DMS 273 (cell line): ENCODE results near the gene RIBC2.
A peak's percentile ranks its signal among the peaks of the same experiment; 100 is the strongest.
"Not testable (repeated sequence)": the region's sequence is repeated elsewhere in the genome, so short reads cannot be mapped to it uniquely, and the experiment has no call there.

Experiments used
- DNase-seq: peaks from one replicate; lab custom pipeline; 2025; ENCODE audit not compliant: unreplicated experiment; lab: John Stamatoyannopoulos, UW

RIBC2 gene

DNA sequence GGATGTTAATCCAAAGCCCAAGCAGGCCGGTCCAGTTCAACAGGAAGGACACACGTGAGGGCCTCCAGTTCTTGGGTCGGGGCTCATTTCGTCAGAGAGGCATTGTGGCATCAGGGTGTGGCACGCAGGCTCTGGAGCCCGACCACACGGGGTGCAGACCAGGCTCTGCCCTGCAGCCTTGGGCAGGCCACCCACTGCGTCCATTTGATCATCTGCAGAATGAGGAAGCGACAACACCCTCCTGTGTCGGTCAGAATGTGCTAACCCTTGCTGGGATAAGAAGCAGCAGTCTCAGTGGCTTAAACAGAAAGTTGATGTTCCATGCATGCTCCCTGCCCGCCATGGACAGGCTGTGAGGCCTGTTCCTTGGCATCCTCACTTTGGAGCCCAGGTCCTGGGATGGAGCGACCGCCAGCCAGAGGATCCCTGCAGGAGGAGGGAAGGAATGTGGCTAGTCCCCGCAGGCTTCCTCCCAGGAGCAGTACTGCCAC lies 10.8 kb downstream of the RIBC2 start:
- no peak for DNase-seq

DNA sequence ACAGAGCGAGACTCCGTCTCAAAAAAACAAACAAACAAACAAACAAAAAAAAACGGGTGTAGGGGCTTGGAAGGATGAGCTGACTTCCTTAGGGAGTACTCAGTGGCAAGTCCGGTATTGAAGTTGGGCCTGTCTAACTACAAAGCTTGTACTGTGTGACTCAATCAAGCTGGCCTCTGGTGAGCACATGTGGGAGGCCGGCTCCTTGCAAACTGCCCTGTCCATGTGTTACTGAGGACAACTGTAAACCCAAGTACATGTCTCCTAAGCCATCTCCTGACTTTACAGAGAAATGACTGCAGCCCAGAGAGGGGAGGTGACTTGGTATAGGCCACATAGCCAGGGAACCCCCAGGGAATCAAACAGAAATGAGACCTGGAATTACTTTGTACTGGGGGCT lies 11.6 kb downstream of the RIBC2 start:
- DNase-seq, result no peak

DNA sequence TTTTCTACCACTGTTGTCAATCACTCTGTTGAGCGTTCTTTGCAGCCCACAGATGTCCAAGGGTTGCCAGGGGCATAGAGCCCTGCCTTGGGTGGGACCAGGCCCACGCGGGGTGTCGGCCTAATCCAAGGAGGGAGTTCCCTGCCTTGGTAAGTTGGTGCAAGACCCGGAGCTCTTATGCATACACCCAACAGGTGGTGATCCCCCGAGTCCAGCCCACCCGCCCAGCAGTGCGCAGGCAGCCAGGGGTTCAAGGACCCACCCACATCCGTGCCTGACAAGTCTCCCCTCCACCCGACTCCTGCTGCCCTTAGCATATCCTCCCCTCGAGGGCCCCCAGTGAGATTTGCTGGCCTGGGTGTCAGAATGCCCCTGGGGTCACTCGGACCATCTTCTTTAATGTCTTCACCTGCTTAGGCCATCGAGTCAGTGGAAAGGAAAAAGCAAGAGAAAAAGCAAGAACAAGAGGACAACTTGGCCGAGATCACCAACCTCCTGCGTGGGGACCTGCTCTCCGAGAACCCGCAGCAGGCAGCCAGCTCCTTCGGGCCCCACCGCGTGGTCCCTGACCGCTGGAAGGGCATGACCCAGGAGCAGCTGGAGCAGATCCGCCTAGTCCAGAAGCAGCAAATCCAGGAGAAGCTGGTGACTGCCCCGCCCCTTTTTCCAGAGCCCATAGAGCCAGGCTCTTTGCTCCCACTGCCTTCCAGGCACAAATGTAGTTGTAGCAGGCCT lies 12.2 kb downstream of the RIBC2 start:
- DNase-seq, result no peak

DNA sequence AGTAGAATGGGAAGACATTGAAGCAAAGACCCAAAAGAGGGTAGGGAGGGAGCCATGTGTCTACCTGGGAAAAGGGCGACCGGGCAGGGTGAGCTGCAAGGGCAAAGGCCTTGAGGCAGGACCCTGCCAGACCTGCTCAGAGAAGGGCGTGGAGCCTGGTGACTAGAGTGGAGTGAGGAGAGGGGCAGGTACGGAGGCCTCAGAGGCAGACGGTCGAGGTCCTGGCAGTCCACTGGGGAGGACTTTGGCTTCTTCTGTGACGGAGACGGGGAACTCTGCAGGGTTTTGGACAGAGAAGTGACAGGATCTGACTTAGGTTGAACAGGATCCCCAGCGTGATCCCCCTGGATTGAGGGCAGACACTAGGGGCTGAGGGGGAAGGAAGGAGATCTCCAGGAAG lies 12.9 kb downstream of the RIBC2 start:
- DNase-seq, result no peak

DNA sequence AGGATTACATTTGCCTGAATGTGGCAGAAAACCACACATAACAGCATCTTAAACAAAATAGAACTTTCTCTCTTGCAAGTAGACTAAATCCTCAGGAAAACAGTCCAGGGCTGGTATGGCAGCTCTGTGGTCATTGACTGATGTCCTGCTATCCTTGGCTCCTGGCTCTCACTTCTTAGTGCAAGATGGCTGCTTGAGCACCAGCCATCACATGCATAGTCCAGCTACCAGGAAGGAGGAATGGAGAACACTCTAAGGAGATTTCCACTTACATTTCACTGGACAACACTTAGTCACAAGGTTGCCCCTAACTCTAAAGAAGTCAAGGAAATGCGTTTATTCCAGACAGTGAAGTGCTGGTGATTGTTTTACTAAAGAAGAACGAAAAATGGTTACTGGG lies 13.6 kb downstream of the RIBC2 start:
- DNase-seq, result no peak

DNA sequence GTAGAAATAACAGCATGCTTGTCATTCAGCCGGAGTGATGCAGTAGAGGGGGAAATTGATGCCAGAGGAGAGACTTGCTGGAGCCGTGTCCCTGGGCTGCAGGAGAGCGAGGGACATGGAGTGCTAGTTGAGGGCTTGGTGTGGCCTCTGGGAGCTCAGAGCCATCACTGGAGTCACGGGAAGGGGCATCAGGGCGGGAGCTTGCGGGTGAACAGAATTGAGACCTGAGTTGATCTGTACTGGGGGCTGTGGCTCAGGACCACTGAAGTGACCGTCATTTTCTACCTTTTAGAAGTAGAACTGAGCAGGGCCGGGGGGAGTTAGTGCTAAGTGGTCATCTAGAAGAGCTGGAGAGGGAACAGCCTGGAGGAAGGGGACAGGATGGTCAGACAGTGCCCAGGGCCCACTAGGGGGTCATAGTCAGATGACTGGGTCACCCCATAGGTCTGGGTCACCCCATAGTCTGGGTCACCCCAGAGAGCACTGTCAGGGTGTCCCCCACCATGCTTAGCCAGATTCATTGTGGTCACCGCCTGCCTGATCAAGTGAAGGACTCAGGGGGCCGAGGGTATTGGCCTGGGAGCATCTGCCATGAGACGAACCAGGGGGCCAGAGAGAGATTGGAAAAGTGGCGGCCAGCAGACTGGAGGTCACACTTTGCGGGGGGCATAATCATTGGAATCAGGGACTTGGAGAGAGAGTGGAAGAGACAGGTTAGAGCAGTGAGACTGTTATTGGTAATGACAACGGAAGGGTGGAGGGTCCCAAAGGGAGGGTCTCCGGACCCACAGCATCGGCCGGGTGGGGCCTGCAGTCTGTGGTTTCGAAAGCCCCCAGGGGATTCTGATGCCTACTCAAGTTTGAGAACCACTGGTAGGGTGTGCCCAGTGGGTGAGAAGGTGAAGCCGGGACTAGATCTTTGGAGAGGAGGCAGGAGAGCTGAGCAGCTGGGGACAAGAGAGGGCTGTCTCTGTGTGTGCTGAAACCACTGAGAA lies 15.2 kb downstream of the RIBC2 start:
- DNase-seq, result no peak

DNA sequence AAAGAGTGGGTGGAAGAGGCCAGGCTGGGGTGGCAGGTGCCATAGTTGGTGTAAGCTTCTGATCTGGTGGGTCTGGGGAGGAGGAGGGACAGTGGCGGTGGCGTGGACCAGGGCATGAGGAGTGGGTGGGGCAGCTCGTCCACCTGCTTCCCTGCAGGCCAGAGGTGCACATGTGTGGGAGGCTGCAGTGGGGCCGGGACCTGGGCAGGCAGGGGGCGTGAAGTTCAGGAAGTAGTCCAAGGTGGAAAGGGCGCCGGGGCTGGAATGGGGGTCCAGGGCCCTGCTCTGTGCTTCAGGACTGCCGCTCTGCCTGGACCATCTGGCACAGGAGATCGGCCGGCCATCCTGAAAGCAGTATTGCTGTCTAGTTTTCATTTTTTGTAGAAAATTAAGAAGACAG lies 15.9 kb downstream of the RIBC2 start:
- no peak for DNase-seq

DNA sequence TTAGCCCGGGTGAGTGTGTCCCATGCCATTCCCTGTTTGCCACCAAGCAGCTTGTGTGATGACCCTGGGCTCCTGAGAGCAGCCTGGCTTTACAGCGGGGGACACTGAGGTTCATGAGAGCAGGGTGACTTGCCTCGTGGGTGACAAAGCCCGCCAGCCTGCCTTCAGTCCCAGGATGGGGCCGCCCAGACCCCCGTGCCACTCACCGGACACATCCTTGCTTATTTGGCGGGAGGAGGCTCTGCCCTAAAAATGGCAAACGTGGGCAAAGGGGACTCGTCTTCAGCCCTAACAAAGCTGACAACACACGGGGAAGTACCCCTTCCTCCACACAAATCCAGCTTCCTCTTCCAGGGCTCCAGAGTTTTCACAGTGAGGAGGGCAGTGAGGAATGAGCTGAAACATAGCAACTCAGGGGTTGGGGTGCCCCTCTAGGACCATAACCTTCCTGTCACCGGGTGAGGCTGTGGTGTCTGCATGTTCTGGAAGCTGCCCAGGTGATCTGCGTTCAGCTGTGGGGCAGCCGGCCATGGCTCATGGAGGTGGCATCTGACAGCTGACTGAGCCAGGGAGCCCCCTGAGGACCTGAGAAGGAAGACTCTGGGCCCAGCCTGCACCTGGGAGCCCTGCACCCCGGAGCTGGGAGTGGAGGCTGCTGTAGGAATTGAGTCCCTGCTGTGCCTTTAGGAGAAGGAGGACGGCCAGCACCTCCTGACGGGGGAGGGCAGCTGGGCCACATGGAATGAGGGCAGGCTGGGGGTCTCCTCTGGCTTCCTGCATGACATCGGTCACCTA lies 16.7 kb downstream of the RIBC2 start:
- DNase-seq, result no peak

DNA sequence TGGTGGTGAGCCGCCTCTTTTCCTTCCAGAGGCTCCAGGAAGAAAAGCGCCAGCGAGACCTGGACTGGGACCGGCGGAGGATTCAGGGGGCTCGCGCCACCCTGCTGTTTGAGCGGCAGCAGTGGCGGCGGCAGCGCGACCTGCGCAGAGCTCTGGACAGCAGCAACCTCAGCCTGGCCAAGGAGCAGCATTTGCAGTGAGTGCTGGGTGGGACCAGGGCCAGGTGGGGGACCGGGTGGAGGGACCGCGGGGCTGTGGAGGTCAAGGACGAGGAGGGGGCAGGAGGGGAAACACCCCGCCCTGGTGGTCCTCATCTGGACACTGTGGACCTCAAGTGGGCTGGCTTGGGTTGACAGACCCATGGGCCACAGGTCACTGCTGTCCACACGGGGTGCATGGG lies 17.4 kb downstream of the RIBC2 start:
- no peak for DNase-seq

DNA sequence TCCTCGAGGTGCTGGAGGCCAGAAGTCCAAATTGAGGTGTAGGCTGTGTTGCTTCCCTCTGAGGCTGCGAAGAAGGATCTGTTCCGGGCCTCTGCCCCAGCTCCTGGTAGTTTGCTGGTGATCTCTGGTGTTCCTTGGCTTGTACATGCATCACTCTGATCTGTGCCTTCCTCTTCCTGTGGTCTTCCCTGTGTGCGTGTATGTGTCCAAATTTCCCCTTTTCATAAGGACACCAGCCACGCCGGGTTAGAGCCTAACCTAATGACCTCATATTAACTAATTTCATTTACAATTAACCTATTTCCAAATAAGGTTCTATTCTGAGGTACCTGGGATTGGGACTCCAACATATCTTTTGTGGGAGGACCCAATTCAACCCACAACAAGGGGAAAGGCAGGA lies 21.5 kb downstream of the RIBC2 start:
- DNase-seq, result no peak

DNA sequence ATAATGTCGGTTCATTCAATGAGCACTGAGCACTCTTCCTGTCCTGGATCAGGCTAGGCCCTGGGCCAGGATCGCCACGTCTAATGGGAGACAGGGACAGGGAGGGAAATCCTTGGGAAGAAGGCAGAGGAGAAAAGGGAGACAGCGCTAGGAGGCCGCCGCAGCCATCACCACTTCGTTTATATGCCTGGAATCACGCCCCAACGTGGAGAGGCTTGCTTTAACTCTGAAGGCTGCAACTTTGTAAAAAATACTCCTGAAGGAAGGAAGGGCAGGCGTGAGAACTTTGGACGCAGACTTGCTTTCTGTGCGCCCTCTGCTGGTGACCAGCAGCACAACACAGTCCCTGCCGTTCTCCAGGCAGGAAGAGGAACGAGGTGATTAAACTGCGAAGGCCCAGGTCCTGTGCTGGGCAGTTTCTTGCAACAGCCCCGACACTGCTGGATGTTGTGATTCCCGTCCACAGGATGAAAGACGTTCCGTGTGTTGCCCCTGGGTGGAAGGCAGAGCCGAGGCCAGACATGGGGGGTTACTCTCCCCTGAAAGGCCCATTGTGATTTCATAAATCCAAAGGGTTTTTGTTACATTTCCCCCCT lies 22.1 kb downstream of the RIBC2 start:
- DNase-seq, result peak; percentile 89

DNA sequence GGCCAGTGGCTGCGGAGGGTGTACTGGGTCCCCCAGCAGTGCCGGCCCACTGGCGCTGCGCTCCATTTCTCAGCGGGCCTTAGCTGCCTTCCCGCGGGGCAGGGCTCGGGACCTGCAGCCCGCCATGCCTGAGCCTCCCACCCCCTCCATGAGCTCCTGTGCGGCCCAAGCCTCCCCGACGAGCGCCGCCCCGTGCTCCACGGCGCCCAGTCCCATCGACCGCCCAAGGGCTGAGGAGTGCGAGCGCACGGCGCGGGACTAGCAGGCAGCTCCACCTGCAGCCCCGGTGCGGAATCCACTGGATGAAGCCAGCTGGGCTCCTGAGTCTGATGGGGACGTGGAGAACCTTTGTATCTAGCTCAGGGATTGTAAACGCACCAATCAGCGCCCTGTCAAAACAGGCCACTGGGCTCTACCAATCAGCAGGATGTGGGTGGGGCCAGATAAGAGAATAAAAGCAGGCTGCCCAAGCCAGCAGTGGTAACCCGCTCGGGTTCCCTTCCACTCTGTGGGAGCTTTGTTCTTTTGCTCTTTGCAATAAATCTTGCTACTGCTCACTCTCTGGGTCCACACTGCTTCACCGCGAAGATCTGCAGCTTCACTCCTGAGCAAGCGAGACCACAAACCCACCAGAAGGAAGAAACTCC lies 23.5 kb downstream of the RIBC2 start:
- not testable (repeated sequence) for DNase-seq

DNA sequence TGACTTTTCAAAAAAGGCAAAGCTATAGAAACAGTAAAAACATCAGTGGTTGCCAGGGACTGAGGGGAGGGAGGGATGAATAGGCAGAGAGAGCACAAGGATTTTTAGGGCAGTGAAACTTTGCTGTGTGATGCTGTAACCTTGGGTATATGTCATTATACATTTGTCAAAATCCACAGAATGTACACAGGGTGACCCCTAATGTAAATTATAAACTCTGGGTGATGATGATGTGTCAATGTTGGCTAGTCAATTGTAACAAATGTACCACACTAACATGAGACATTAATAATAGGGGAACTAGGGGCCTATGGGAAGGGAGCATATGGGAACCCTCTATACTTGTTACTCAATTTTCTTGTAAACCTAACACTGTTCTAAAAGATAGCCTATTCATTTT lies 24.8 kb downstream of the RIBC2 start:
- no peak for DNase-seq

DNA sequence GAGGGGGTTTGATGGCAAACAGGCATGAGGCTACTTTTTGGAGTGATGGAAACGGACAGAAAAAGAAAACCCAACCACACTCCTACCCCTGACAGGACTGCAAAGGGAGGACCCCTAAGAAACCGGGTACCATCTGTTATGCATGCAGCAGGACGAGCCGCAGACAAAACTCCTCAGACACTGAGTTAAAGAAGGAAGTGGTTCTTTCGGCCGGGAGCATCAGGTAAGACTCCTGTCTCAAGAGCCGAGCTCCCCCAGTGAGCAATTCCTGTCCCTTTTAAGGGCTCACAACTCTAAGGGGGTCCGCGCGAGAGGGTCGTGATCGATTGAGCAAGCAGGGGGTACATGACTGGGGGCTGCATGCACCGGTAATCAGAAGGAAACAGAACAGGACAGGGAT lies 27.2 kb downstream of the RIBC2 start:
- DNase-seq, result peak; percentile 10

DNA sequence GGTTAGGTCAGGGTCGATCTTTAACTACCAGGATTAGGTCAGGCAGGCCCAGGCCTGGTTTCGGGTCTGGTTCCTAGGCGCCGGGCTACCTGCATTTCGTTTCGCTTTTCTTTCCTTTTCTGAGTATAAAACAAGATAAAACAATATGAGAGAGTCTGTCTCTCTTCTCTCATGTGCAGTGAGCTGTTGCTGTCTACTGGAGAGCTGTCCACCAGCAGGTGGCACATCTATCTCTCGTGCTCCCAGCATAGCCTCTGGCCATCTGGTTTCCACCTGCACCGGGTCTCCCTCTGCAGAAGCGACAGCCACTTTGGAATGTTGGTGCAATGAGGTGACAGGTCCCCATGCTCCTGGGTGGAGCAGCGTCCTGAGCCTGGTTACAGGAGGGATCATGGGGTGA lies 27.6 kb downstream of the RIBC2 start:
- DNase-seq, result peak; percentile 73

DNA sequence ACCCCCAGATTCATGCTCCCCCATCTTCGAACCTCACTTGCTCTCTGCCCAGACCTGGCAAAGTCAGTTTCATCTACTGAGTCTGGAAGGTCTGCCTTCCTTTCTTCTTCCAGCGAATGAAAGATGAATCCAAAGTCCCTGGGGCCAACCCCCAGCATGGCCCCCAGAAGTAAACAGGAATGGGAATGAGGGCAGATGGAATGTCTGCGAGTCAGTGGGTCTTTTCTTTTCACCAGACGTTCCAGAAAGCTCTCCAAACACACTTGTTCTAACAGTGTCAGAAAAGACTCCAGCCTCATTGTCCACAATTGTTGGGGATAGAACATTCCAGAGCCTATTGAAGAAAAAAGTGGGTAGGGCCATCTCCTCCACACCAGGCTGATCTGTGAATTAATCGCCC lies 28.6 kb downstream of the RIBC2 start:
- no peak for DNase-seq

DNA sequence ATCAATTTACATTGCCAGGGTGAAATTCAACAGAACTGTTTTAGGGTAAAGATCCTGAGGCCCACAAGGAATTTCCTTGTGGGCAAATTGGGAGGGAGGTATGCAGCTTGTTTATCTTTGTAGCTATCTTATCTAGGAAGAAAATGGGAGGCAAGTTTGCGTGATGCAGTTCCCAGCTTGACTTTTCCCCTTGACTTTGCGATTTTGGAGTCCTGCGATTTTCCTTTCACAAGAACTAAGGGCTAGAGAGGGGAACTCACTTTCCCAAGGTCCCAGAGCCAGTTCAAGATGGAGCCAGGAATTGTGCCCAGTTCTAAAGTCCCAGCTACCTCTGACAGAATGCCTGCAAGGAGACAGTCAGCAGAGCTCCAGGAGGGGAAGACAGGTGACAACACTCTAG lies 30.7 kb downstream of the RIBC2 start:
- DNase-seq, result no peak

DNA sequence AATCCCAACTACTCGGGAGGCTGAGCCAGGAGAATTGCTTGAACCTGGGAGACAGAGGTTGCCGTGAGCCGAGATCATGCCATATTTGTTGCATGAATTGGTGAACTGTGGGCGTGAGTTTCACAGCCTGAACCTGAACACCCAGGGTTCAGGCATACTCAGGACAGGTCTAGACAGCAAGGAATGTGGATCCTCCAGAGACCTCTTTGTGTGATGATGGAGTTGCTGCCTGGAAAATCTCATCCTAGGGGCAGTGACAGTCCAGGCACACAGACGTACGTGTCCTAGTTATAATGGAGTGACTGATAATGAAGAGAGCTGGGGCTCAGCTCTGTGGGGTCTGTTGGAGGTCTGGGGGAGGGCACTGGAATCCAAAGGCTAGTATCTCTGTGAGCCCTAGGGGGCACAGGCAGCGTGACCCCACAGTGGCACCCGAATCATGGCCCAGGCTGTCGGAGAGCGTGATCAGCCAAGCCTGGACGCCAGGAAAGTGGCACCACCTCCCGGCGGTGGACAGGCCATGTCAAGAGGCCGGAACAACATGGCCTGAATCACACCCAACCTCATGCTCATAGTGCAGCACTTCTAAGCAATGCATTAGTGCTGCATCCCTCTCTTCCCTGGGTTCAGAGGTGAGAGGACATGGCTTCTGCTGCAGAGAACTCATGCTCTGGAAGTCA lies 31.7 kb downstream of the RIBC2 start:
- DNase-seq, result no peak

DNA sequence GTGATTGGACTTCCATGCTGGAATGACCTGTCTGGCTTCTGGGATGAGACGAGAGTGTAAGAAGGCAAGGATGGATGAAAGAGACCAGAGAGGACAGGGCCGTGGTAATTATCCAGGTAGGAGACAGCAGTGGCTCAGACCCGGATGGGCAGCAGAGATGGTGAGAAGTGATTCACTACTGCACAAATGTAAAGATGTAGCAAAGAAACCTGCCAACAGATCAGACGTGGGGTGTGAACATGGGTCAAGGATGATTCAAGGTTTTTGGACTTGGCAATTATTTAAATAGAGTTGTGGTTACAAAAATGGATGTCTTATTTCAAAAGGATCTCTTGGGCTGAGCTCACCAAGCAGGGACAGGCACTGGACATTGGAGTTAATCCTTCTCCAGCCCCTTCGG lies 32.7 kb downstream of the RIBC2 start:
- DNase-seq, result no peak

DNA sequence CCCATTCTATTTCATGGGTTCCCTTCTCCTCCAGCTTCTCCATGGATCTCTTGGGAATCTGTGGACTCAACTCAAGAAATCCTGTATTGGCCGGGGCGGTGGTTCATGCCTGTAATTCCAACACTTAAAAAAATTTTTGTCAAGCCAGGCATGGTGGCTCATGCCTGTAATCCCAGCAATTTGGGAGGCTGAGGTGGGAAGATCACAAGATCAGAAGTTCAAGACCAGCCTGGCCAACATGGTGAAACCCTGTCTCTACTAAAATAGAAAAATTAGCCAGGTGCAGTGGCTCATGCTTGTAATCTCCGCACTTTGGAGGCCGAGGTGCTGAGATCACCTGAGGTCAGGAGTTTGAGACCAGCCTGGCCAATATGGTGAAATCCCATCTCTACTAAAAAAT lies 34.1 kb downstream of the RIBC2 start:
- not testable (repeated sequence) for DNase-seq
